ENCODE data around the gene WNT5B. TPM values are rescaled to one million over a fixed set of nuclear protein-coding genes. Genes with fewer than 3 reads are reported as not detected.
A peak's percentile ranks its signal among the peaks of the same experiment; 100 is the strongest.

The WNT5B gene
- total RNA-seq, 2 experiments from 2014 or later: 0.86 to 14.7 TPM

- H3K27ac ChIP-seq (ENCODE audit: low read depth, low read length, poor library complexity, severe bottlenecking): peak overlapping the region; percentile 9
- no peaks in the 10 kb centered on the region for H3K9me3 ChIP-seq (ENCODE audit: low read length)
- no peaks in the 10 kb centered on the region for H3K36me3 ChIP-seq (ENCODE audit: insufficient read depth, low read length)
- ChIA-PET POLR2A (interaction anchor here (0.6 to 2.3 kb wide), 4 partner anchors 9 to 29 kb away, joined by 3 to 10 read pairs (median 4); partner anchors contain the start of gene ADIPOR2), CTCF (ENCODE audit: unreplicated experiment) (interaction anchor here (0.6 kb wide), 1 partner anchor 9 kb away, joined by 3 read pairs; no protein-coding TSS in a partner anchor)
- peak overlapping the region; percentile 64 for H3K4me2 ChIP-seq (ENCODE audit: low read length)
- peak overlapping the region; percentile 62 for H3K4me3 ChIP-seq (ENCODE audit: low read depth, low read length, poor library complexity, severe bottlenecking)
- intact Hi-C loops (cut with micrococcal nuclease; ENCODE audit: unreplicated experiment): no loop called here
- TF ChIP-seq, protein P1, sequence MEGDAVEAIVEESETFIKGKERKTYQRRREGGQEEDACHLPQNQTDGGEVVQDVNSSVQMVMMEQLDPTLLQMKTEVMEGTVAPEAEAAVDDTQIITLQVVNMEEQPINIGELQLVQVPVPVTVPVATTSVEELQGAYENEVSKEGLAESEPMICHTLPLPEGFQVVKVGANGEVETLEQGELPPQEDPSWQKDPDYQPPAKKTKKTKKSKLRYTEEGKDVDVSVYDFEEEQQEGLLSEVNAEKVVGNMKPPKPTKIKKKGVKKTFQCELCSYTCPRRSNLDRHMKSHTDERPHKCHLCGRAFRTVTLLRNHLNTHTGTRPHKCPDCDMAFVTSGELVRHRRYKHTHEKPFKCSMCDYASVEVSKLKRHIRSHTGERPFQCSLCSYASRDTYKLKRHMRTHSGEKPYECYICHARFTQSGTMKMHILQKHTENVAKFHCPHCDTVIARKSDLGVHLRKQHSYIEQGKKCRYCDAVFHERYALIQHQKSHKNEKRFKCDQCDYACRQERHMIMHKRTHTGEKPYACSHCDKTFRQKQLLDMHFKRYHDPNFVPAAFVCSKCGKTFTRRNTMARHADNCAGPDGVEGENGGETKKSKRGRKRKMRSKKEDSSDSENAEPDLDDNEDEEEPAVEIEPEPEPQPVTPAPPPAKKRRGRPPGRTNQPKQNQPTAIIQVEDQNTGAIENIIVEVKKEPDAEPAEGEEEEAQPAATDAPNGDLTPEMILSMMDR (conservative IDR thresholded peaks at IDR 0.05; ENCODE audit: low read length): no peak
- TF ChIP-seq EZH2phosphoT487 (IDR thresholded peaks at IDR 0.05; ENCODE audit: borderline replicate concordance, low read depth, low read length): no peak
- peaks cover 7% of the 10 kb centered on the region for H3K4me1 ChIP-seq (ENCODE audit: insufficient read depth, low read length, poor library complexity, severe bottlenecking)
- DNase-seq (ENCODE audit: low spot score): peak; percentile 91
- no TSS peak for BruUV-seq (replicated peaks)
- H2AFZ ChIP-seq (ENCODE audit: low read length): peak overlapping the region; percentile 5; the same call in 1 of the 2 replicates
- no peaks in the 10 kb centered on the region for H3K9me2 ChIP-seq (ENCODE audit: insufficient read depth, low read length)
- H4K20me1 ChIP-seq (ENCODE audit: insufficient read depth, low read length): no peaks in the 10 kb centered on the region
- H3K79me2 ChIP-seq (ENCODE audit: insufficient read depth, low read depth, low read length): no peaks in the 10 kb centered on the region
These were observed 32.7 kb downstream of the WNT5B start for GRCh38 chr12:1661553-1662335.

DNA sequence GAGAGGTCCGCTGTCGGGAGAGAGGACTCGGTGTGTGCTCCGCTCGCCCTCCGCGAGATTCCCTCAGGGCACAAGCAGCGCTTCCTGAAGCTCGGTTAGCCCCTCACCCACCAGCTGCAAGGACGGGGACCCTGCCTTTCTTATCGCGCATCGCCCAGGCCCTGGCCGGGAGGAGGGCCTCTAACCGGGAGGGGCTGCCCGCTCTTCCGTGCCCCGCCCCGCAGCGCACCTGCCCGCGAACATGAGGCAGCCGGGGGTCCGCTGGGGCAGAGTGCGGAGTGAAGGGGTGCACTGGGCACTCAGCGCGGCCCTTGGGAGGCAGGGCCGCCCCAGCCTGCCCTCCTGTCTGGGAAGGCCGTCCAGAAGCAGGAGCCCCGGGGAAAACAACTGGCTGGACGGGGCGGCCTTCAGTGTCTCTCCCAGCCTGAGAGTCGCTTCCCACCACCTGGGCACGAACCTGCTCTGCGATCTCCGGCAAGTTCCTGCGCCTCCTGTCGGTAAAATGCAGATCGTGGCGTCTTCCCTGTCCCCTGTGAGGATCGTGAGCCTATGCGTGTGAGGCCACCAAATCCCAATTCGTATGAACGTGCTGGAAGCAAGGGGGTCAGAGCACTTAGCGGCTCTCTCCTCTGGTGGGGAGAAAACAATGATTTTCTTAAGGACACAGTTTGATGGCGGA, 33.9 kb downstream of the WNT5B start:
- intact Hi-C loops (cut with micrococcal nuclease; ENCODE audit: unreplicated experiment): no loop called here
- POLR2A ChIA-PET: interaction anchor here (0.7 kb wide), 1 partner anchor 28 kb away, joined by 3 read pairs; the partner anchor contains the start of gene ADIPOR2

More for the DNA sequence above, 33.9 kb downstream of the WNT5B start:
- BruUV-seq (replicated peaks): no TSS peak
- Histone ChIP-seq H4K20me1 (ENCODE audit: insufficient read depth, low read length) (no peaks in the 10 kb centered on the region), H3K27ac (ENCODE audit: low read depth, low read length, poor library complexity, severe bottlenecking) (no peak overlapping the region), H3K4me2 (ENCODE audit: low read length) (no peak overlapping the region), H3K36me3 (ENCODE audit: insufficient read depth, low read length) (no peaks in the 10 kb centered on the region), H3K9me2 (ENCODE audit: insufficient read depth, low read length) (no peaks in the 10 kb centered on the region), H3K9me3 (ENCODE audit: low read length) (no peaks in the 10 kb centered on the region), H3K79me2 (ENCODE audit: insufficient read depth, low read depth, low read length) (no peaks in the 10 kb centered on the region), H3K4me1 (ENCODE audit: insufficient read depth, low read length, poor library complexity, severe bottlenecking) (peaks cover 7% of the 10 kb centered on the region), H2AFZ (ENCODE audit: low read length) (no peak overlapping the region), H3K4me3 (ENCODE audit: low read depth, low read length, poor library complexity, severe bottlenecking) (no peak overlapping the region)
- DNase-seq (ENCODE audit: low spot score): no peak
- TF ChIP-seq, protein P1 (conservative IDR thresholded peaks at IDR 0.05; ENCODE audit: low read length): no peak
- TF ChIP-seq EZH2phosphoT487 (IDR thresholded peaks at IDR 0.05; ENCODE audit: borderline replicate concordance, low read depth, low read length): no peak
- CTCF ChIA-PET (ENCODE audit: unreplicated experiment): no interaction called here
